Neural progenitor cell (in vitro differentiated cells): ENCODE data around the gene TUB. TPM values are rescaled to one million over a fixed set of nuclear protein-coding genes. Genes with fewer than 3 reads are reported as not detected.

Source experiments
- DNase-seq: peaks from one replicate; pipeline ENCODE4 v3.0.0-alpha.2; 2016; ENCODE audit warnings: low spot score
- H2AFZ ChIP-seq: fragments of 200-600 bp; sonication (generic); replicated peaks from 2 replicates; pipeline ENCODE4 v1.6.1; 2016; ENCODE audit warnings: antibody characterized with exemption
- H3F3A ChIP-seq: fragments of 200-600 bp; sonication (generic); 2 replicates; pipeline ENCODE4 v1.6.1; 2016; ENCODE audit warnings: antibody characterized with exemption, low read depth
- H3K27ac ChIP-seq: fragments of 200-600 bp; sonication (generic); 2 replicates; pipeline ENCODE4 v1.5.1; 2016; ENCODE audit warnings: mild to moderate bottlenecking
- H3K27me3 ChIP-seq: fragments of 200-600 bp; sonication (generic); 2 replicates; pipeline ENCODE4 v1.6.1; 2016; ENCODE audit warnings: mild to moderate bottlenecking, moderate library complexity
- H3K36me3 ChIP-seq: fragments of 200-600 bp; sonication (generic); 2 replicates; pipeline ENCODE4 v1.5.1; 2016
- H3K4me1 ChIP-seq: fragments of 200-600 bp; sonication (generic); 2 replicates; pipeline ENCODE4 v1.6.1; 2016; ENCODE audit warnings: mixed run types
- H3K4me2 ChIP-seq: fragments of 200-600 bp; sonication (generic); 2 replicates; pipeline ENCODE4 v1.6.1; 2016
- H3K4me3 ChIP-seq: fragments of 200-600 bp; sonication (generic); 2 replicates; pipeline ENCODE4 v1.5.1; 2016
- H3K79me2 ChIP-seq: fragments of 200-600 bp; sonication (generic); 2 replicates; pipeline ENCODE4 v1.6.1; 2016; ENCODE audit warnings: low read depth
- H3K9ac ChIP-seq: fragments of 200-600 bp; sonication (generic); 2 replicates; pipeline ENCODE4 v1.6.1; 2016
- H3K9me3 ChIP-seq: fragments of 200-600 bp; sonication (generic); 2 replicates; pipeline ENCODE4 v1.5.1; 2016; ENCODE audit warnings: low read depth
- H4K20me1 ChIP-seq: fragments of 200-600 bp; sonication (generic); 2 replicates; pipeline ENCODE4 v1.6.1; 2016; ENCODE audit warnings: low read depth
- H3K27ac Mint-ChIP-seq: 3 replicates; pipeline ENCODE4 v1.8.0; 2021; ENCODE audit warnings: mixed read lengths
- H3K27me3 Mint-ChIP-seq: 2 replicates; pipeline ENCODE4 v1.8.0; 2022; ENCODE audit warnings: low read depth, mild to moderate bottlenecking, inconsistent platforms, moderate library complexity, mixed read lengths; ENCODE audit not compliant: insufficient read depth
- H3K36me3 Mint-ChIP-seq: 3 replicates; pipeline ENCODE4 v1.8.0; 2021; ENCODE audit warnings: mixed read lengths
- H3K4me1 Mint-ChIP-seq: 3 replicates; pipeline ENCODE4 v1.8.0; 2021; ENCODE audit warnings: mixed read lengths
- H3K4me3 Mint-ChIP-seq: 3 replicates; pipeline ENCODE4 v1.8.0; 2021; ENCODE audit warnings: mild to moderate bottlenecking, moderate library complexity, mixed read lengths
- H3K9me3 Mint-ChIP-seq: 3 replicates; pipeline ENCODE4 v1.8.0; 2020; ENCODE audit warnings: mixed read lengths
- EZH2 ChIP-seq: fragments of 200-600 bp; sonication (generic); IDR thresholded peaks from 2 replicates; pipeline ENCODE4 v1.6.1; 2017; ENCODE audit warnings: antibody characterized with exemption, mild to moderate bottlenecking, moderate library complexity
- EZH2phosphoT487 ChIP-seq: fragments of 200-600 bp; sonication (generic); IDR thresholded peaks from 2 replicates; pipeline ENCODE4 v1.6.1; 2017; ENCODE audit warnings: antibody characterized with exemption
- total RNA-seq: library from RNA; depleted of rRNA; stranded (reverse); fragments of >200 nt; gene quantifications from 2 replicates; pipeline ENCODE4 v1.2.3, GENCODE V29; 2015; ENCODE audit warnings: low replicate concordance
- TF ChIP-seq, protein P1 (sequence below): fragments of 200-600 bp; sonication (generic); IDR thresholded peaks from 2 replicates; pipeline ENCODE4 v1.5.1; 2017; ENCODE audit warnings: antibody characterized with exemption, mild to moderate bottlenecking

TUB gene
- total RNA-seq, 1 donor from 2014 or later = 28.7 TPM

DNA sequence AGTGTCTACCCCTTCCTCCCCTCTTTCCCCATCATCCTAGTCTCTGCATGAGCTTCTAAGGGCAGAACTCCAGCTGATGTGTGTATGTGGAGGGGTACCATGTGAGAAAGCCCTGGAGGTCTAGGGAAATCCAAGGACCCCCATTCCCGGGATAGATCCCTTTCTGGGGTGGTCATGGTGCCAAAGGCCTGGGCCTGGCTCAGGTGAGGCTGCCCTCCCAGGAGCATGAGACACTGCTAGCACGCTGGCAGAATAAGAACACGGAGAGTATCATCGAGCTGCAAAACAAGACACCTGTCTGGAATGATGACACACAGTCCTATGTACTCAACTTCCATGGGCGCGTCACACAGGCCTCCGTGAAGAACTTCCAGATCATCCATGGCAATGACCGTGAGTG is 19.6 kb downstream of the TUB start:
- Histone ChIP-seq H3F3A (no peaks in the 10 kb centered on the region), H3K36me3 (no peaks in the 10 kb centered on the region), H4K20me1 (no peaks in the 10 kb centered on the region), H3K4me1 (no peaks in the 10 kb centered on the region), H3K9ac (no peak overlapping the region), H3K27ac (no peak overlapping the region), H3K27me3 (no peaks in the 10 kb centered on the region), H3K4me2 (no peak overlapping the region), H2AFZ (no peak overlapping the region), H3K9me3 (no peaks in the 10 kb centered on the region), H3K4me3 (no peak overlapping the region), H3K79me2 (no peaks in the 10 kb centered on the region)
- TF ChIP-seq EZH2phosphoT487 = no peak
- no peak for TF ChIP-seq EZH2
- TF ChIP-seq, protein P1, sequence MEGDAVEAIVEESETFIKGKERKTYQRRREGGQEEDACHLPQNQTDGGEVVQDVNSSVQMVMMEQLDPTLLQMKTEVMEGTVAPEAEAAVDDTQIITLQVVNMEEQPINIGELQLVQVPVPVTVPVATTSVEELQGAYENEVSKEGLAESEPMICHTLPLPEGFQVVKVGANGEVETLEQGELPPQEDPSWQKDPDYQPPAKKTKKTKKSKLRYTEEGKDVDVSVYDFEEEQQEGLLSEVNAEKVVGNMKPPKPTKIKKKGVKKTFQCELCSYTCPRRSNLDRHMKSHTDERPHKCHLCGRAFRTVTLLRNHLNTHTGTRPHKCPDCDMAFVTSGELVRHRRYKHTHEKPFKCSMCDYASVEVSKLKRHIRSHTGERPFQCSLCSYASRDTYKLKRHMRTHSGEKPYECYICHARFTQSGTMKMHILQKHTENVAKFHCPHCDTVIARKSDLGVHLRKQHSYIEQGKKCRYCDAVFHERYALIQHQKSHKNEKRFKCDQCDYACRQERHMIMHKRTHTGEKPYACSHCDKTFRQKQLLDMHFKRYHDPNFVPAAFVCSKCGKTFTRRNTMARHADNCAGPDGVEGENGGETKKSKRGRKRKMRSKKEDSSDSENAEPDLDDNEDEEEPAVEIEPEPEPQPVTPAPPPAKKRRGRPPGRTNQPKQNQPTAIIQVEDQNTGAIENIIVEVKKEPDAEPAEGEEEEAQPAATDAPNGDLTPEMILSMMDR = no peak
- Mint-ChIP-seq H3K27ac (no peak overlapping the region), H3K4me1 (no peaks in the 10 kb centered on the region), H3K36me3 (peaks cover 22% of the 10 kb centered on the region), H3K27me3 (peaks cover 5% of the 10 kb centered on the region), H3K9me3 (no peaks in the 10 kb centered on the region), H3K4me3 (no peak overlapping the region)
- no peak for DNase-seq

DNA sequence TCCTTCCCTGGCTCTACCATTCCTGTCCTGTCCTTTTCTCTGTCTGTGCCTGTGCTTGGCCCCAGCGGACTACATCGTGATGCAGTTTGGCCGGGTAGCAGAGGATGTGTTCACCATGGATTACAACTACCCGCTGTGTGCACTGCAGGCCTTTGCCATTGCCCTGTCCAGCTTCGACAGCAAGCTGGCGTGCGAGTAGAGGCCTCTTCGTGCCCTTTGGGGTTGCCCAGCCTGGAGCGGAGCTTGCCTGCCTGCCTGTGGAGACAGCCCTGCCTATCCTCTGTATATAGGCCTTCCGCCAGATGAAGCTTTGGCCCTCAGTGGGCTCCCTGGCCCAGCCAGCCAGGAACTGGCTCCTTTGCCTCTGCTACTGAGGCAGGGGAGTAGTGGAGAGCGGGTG is 20.4 kb downstream of the TUB start:
- no peaks in the 10 kb centered on the region for H3K4me1 Mint-ChIP-seq
- no peaks in the 10 kb centered on the region for H3K9me3 Mint-ChIP-seq
- Histone ChIP-seq H2AFZ (no peak overlapping the region), H3K27me3 (no peaks in the 10 kb centered on the region), H3K27ac (no peak overlapping the region), H3K4me2 (no peak overlapping the region), H3K4me1 (no peaks in the 10 kb centered on the region), H4K20me1 (no peaks in the 10 kb centered on the region), H3K9ac (no peak overlapping the region), H3F3A (no peaks in the 10 kb centered on the region), H3K36me3 (no peaks in the 10 kb centered on the region), H3K79me2 (no peaks in the 10 kb centered on the region), H3K4me3 (no peak overlapping the region), H3K9me3 (no peaks in the 10 kb centered on the region)
- peaks cover 2% of the 10 kb centered on the region for H3K27me3 Mint-ChIP-seq
- no peak overlapping the region for H3K4me3 Mint-ChIP-seq
- H3K36me3 Mint-ChIP-seq = peaks cover 20% of the 10 kb centered on the region
- no peak for DNase-seq
- TF ChIP-seq EZH2 (no peak), EZH2phosphoT487 (no peak)
- TF ChIP-seq, protein P1 = no peak
- H3K27ac Mint-ChIP-seq = no peak overlapping the region

DNA sequence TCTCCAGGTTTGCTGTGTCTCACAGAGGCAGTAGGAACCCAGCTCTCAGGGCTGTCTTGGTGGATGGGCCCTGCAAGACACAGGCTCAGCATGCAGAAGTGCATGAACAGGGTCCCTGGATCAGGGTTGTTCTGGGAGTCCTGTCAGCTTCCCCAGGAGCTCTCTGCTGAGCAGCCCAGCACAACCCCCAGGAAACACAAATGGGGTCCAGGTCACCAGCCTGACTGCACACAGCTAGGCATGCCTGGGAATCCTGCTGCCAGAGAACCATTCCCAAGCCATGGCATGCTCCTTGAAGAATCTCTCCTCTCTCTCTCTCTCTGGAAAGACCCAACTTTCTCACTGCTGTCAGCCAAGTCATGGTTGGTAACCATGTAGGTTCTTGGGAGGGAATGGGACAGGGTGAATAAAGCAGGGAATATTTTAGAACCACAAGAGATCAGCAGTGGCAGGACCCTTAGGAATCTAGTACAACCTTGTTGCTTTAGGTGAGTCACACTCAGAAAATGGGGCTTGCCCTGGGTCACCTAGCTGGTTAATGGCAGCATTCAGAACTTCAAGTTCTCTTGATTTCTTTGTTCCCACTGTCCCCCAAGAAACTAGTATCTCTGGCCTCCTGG is 21.4 kb downstream of the TUB start:
- Histone ChIP-seq H4K20me1 (no peaks in the 10 kb centered on the region), H2AFZ (no peak overlapping the region), H3K9ac (no peak overlapping the region), H3K4me3 (no peak overlapping the region), H3K27ac (no peak overlapping the region), H3F3A (no peaks in the 10 kb centered on the region), H3K4me2 (no peak overlapping the region), H3K79me2 (no peaks in the 10 kb centered on the region), H3K36me3 (no peaks in the 10 kb centered on the region), H3K27me3 (no peaks in the 10 kb centered on the region), H3K4me1 (no peaks in the 10 kb centered on the region), H3K9me3 (no peaks in the 10 kb centered on the region)
- DNase-seq = no peak
- Mint-ChIP-seq H3K9me3 (no peaks in the 10 kb centered on the region), H3K27ac (no peak overlapping the region), H3K4me3 (no peak overlapping the region), H3K27me3 (no peaks in the 10 kb centered on the region), H3K4me1 (no peaks in the 10 kb centered on the region), H3K36me3 (peaks cover 17% of the 10 kb centered on the region)
- TF ChIP-seq EZH2phosphoT487 (no peak), EZH2 (no peak)
- TF ChIP-seq, protein P1 = no peak
